GM19452 (cell line): ENCODE results near the gene POTEB3.
"Not testable (repeated sequence)": the region's sequence is repeated elsewhere in the genome, so short reads cannot be mapped to it uniquely, and the experiment has no call there.

Source experiments
- ATAC-seq: cut with Tn5 transposase; IDR thresholded peaks from one replicate; pipeline ENCODE4 v1.9.1; 2021; ENCODE audit not compliant: unreplicated experiment

POTEB3 gene

GRCh38 chr15:21440399-21440798 is at the start of gene POTEB3:
Gene POTEB3, minus strand, starts transcription at chr15:21440499. Its CDS starts 488 bp downstream, at chr15:21440011.
- not testable (repeated sequence) for ATAC-seq

- not testable (repeated sequence) for ATAC-seq
Measured at GRCh38 chr15:21453683-21454082, 13.4 kb upstream of the POTEB3 start.

GRCh38 chr15:21451920-21452563 is 11.7 kb upstream of the POTEB3 start:
- ATAC-seq: not testable (repeated sequence)

GRCh38 chr15:21451487-21451886 is 11.2 kb upstream of the POTEB3 start:
- ATAC-seq: not testable (repeated sequence)

GRCh38 chr15:21407366-21407765 is 32.9 kb downstream of the POTEB3 start:
- ATAC-seq: not testable (repeated sequence)

GRCh38 chr15:21401531-21401930 is 38.8 kb downstream of the POTEB3 start:
- ATAC-seq: not testable (repeated sequence)

- not testable (repeated sequence) for ATAC-seq
Measured at GRCh38 chr15:21399111-21399510, 41.2 kb downstream of the POTEB3 start.

GRCh38 chr15:21398511-21398910 is 41.8 kb downstream of the POTEB3 start:
- not testable (repeated sequence) for ATAC-seq

- not testable (repeated sequence) for ATAC-seq
Measured at GRCh38 chr15:21397656-21398055, 42.6 kb downstream of the POTEB3 start.

- not testable (repeated sequence) for ATAC-seq
Measured at GRCh38 chr15:21397186-21397585, 43.1 kb downstream of the POTEB3 start.

GRCh38 chr15:21385961-21386360 is 54.3 kb downstream of the POTEB3 start:
- ATAC-seq: not testable (repeated sequence)

GRCh38 chr15:21383866-21384485 is 56.3 kb downstream of the POTEB3 start:
- not testable (repeated sequence) for ATAC-seq

GRCh38 chr15:21373682-21374081 is 66.6 kb downstream of the POTEB3 start:
- not testable (repeated sequence) for ATAC-seq

- ATAC-seq: not testable (repeated sequence)
Measured at GRCh38 chr15:21369177-21369576, 71.1 kb downstream of the POTEB3 start.

- ATAC-seq: not testable (repeated sequence)
Measured at GRCh38 chr15:21368625-21369024, 71.7 kb downstream of the POTEB3 start.
